Mucosa of descending colon (tissue), 3 donors: ENCODE results near the gene SLC20A1. TPM values are rescaled to one million over a fixed set of nuclear protein-coding genes. Genes with fewer than 3 reads are reported as not detected.
A peak's percentile ranks its signal among the peaks of the same experiment; 100 is the strongest.

Experiments used
- ATAC-seq: fragments of 200-7000 bp; cut with Tn5 transposase; one replicate; pipeline ENCODE4 v1.9.1; 2020; ENCODE audit warnings: mild to moderate bottlenecking, moderate library complexity
- DNase-seq, 3 donors: peaks; one replicate each; pipeline ENCODE4 v3.0.0-alpha.2; 2020
- H3K36me3 ChIP-seq: fragments of 200-600 bp; one replicate; pipeline ENCODE4 v1.8.0; 2021; ENCODE audit warnings: low read depth, mild to moderate bottlenecking
- H3K4me1 ChIP-seq: fragments of 200-600 bp; one replicate; pipeline ENCODE4 v1.8.0; 2021; ENCODE audit warnings: low read depth, mild to moderate bottlenecking
- H3K4me3 ChIP-seq: fragments of 200-600 bp; one replicate; pipeline ENCODE4 v1.8.0; 2021; ENCODE audit warnings: mild to moderate bottlenecking
- H3K9me3 ChIP-seq: fragments of 200-600 bp; one replicate; pipeline ENCODE4 v1.8.0; 2021; ENCODE audit warnings: mild to moderate bottlenecking
- CTCF ChIP-seq: fragments of 200-600 bp; IDR thresholded peaks from one replicate; pipeline ENCODE4 v1.8.0; 2022; ENCODE audit warnings: antibody characterized with exemption, mild to moderate bottlenecking
- intact Hi-C, 2 donors: fragments of 100-400 bp; cut with DNase I in 1 of 2; cut with micrococcal nuclease in 1 of 2; formaldehyde crosslinking; loops; one replicate each; pipeline versions ENCODE4 v1.11.0 to v1.11.1; 2022; cut with DNase I, micrococcal nuclease
- total RNA-seq, 3 donors: library from RNA; stranded (reverse); fragmentation: NEBNext Ultra II Directional in 2 of 3; extraction: Animal tissue kit (Norgen Biotek cat#: 25700) in 2 of 3; gene quantifications; one replicate each; pipeline versions ENCODE4 v1.2.1 to v1.2.4, GENCODE V29; 2021 to 2023
- donor health status: DM: no; HTN: no; CAD: no; lungs with moderate emphysema.
- donor health status: DM: no; HTN: no; CAD: no.
- donor health status: DM: no; HTN: yes; CAD: no.

SLC20A1 gene
- total RNA-seq, 3 donors from 2014 or later, result 64.3 to 128 (median 80.6) TPM

- ATAC-seq (no peak), DNase-seq (no peak)
- Histone ChIP-seq H3K4me1 (peaks cover 7% of the 10 kb centered on the region), H3K9me3 (no peaks in the 10 kb centered on the region), H3K4me3 (no peak overlapping the region), H3K36me3 (no peaks in the 10 kb centered on the region)
- no peak for TF ChIP-seq CTCF
- intact Hi-C loops, result no loop called here
Observed at GRCh38 chr2:112602917-112603316, 42.8 kb upstream of the SLC20A1 start.

GRCh38 chr2:112603731-112604130, 42.0 kb upstream of the SLC20A1 start:
- no peak for TF ChIP-seq CTCF
- no peak overlapping the region for H3K4me3 ChIP-seq
- intact Hi-C loops, result no loop called here
- DNase-seq, result no peak
- no peaks in the 10 kb centered on the region for H3K9me3 ChIP-seq
- no peaks in the 10 kb centered on the region for H3K36me3 ChIP-seq
- peaks cover 7% of the 10 kb centered on the region for H3K4me1 ChIP-seq
- no peak for ATAC-seq

- TF ChIP-seq CTCF, result no peak
- H3K4me3 ChIP-seq, result no peak overlapping the region
- DNase-seq (no peak), ATAC-seq (no peak)
- H3K4me1 ChIP-seq, result peaks cover 4% of the 10 kb centered on the region
- H3K9me3 ChIP-seq, result no peaks in the 10 kb centered on the region
- intact Hi-C loops, result no loop called here
- no peaks in the 10 kb centered on the region for H3K36me3 ChIP-seq
Observed at GRCh38 chr2:112604952-112605351, 40.8 kb upstream of the SLC20A1 start.

- H3K36me3 ChIP-seq, result no peaks in the 10 kb centered on the region
- intact Hi-C loops, result no loop called here
- TF ChIP-seq CTCF, result no peak
- no peaks in the 10 kb centered on the region for H3K9me3 ChIP-seq
- no peak for DNase-seq
- H3K4me1 ChIP-seq, result no peaks in the 10 kb centered on the region
- no peak for ATAC-seq
- H3K4me3 ChIP-seq, result no peak overlapping the region
Observed at GRCh38 chr2:112605926-112606325, 39.8 kb upstream of the SLC20A1 start.

GRCh38 chr2:112606547-112606946, 39.2 kb upstream of the SLC20A1 start:
- ATAC-seq, result peak; percentile 100
- DNase-seq, result peak; percentile 69 to 77 (median 76)

More at GRCh38 chr2:112606547-112606946, 39.2 kb upstream of the SLC20A1 start:
- Histone ChIP-seq H3K9me3 (no peaks in the 10 kb centered on the region), H3K4me3 (no peak overlapping the region), H3K4me1 (no peaks in the 10 kb centered on the region), H3K36me3 (no peaks in the 10 kb centered on the region)
- intact Hi-C loops, result no loop called here
- no peak for TF ChIP-seq CTCF
